HG03469 (cell line): ENCODE results near the gene BOD1L1.

Experiments used
- ATAC-seq: cut with Tn5 transposase; IDR thresholded peaks from one replicate; pipeline ENCODE4 v1.9.1; 2021; ENCODE audit warnings: mild to moderate bottlenecking, moderate library complexity, moderate number of reproducible peaks; ENCODE audit not compliant: unreplicated experiment

Gene BOD1L1

DNA sequence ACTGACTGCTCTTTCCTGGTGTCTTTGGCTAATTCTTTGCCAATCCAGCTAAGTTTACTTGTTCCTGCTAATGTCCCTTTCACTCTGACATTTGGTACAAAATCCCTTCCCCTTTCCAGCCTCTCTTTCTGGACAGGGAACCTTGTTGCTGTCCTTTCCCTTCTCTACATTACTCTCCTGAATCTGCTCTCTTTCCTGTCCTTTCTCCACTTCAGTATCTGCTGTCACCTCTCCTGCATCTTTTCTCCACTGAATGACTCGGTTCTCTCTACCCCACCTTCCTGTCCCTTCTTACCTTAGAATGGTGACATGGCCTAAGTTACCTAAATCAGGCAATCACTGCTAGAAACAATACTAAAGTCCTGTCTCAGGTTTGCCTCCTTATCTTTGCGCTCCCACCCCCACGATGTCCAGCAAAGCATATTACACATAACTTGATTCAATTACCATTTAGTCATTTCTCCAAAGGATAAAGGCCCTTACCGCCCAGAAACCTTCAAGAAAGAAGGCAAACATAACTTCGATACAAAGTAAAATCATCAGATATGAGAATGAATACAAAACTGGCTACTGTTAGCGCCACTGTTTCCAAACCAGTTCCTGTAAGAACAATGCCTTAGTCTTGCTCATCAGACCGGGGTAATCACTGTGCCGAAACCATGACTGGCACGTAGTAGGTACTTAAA is 890 bp downstream of the BOD1L1 start:
- ATAC-seq, result no peak

DNA sequence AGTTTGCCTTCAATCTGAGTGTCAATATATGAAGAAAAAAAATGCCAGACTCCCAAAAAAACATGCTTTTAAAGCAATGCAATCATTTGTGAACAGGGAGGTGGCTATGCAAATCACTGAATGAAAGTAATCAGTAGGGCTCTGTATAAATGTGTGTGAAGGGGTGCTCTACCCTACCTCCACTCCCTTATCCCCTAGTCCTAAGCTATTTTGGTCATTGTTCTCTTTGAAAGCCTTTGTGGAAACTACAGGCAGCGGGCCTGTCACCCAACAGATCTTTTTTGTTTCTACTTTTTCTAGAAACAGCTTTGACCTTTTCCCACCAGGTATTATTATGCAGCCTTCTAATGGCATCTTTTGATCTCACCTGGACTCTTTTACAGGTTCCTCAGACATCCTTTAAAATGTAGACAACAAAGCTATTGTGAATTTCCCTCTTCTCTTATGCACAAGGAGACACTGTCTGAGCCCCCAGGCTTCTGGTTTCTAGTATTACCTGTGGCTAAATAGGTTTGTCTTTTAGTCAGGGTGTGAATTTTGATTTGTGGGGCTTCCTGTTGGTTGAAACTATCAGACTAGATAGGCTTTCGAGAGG is 9.2 kb downstream of the BOD1L1 start:
- ATAC-seq, result no peak

DNA sequence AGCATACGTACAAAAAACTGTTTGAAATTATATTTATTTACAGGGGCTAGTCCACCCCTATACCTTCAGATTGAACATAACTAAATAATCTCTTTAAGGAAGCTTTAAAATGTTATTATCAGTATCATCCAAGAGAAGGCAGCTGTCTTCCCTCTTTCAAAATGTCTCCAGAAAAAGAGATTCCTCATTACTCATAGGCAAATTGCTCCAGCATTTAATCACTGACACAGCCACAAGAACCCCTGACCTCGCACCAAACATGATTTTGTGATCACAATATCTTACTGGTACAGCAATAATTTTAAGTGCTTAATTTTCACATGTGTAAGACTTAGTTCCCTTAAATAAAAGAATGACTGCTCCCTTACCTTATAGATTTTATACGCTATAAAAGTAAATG is 9.7 kb downstream of the BOD1L1 start:
- no peak for ATAC-seq

DNA sequence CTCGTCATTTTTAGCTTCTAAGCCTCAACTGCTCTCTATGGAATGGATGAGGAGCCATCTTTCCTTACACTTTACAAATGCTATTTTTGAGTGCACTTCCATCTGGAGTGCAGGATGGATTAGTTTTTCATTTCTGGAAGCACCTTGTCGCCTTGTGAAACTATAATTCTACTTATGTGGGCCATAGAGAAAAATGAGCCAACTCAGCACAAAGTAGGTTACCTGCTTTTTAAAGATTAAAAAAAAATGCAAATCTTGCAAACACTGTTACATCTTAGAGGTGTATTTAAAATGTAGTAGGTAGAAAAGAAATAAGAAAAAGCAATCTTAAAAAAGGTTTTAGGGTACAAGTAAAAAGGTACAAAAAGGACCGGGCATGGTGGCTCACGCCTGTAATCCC is 10.9 kb downstream of the BOD1L1 start:
- ATAC-seq, result no peak

DNA sequence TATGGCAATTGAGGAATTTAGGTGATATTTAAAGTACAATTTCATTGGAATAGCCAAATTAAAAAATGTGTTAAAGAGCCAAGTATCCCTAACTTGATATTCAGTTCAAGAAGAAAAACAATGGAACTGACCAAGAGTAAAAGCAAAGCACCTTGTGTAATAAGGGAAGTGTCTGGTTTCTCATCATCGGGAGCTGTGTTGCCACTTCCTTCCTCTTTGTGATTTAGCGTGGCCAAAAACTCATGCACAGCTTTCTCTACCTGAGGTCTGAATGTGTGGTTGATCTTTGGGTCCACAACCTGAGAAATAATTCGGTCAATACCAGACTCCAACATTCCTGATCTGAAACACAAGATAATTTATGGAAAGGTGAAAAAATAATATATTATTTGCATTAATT is 12.4 kb downstream of the BOD1L1 start:
- ATAC-seq, result peak; percentile 48

DNA sequence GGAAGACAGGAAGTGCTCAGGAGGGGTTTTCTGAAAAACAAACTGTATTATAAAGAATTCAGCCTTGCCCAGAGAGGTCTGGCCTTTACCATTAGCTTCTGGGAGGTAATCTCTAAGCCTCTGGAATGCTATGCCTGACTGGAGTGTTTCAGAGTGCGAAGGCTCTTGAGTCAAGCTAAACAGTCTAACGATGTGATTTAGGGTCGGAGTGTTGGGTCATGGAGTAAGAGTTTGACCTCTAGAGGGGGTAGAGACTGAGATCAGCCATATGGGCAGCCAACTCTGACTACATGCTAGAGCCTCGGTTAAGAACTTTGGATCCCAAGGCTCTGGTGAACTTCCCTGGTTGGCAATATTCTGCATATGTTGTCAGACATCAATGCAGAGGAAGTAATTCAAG is 15.0 kb downstream of the BOD1L1 start:
- no peak for ATAC-seq

DNA sequence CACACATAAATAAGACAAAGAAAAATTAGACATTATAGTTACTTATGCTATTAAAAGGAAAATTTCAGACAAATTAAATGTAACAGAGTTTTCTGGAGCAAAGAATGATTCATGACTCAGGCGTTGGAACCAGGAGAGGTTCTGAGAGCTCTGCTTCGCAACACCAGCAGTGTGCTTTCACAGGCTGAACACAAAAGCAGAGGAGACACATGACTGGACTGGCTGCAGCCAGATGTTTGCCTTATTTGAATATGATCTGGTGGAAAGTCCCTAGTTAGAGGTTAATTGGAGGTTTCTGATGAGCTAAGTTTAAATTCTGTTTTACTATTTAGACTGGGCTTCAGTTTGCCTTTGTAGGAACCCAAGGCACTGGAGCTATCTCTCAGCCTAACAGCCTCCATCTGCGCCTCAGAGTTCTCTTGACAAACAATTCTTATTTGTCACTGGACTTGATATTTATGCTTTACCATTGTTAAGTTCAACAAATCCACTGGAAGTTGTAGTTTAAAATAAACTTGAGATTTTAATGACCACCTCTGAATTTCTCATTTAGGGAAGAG is 16.2 kb downstream of the BOD1L1 start:
- peak; percentile 90 for ATAC-seq

DNA sequence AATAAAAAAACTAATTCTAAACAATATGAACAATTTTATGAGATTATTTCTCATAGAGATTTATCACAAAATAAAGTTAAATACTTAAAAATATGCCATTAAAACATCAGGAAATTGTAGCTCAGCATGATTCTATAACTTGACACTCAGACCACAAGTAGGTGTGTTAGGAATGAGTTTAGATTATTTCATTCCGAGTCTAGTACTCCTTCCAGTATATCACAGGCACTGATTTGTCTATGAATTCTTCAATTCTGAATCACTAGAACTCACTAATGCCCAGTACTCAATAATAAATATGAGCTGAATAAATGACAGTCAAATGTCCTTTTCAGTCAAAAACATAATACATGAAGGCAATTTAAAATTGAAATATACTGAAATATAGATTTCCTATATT is 22.2 kb downstream of the BOD1L1 start:
- no peak for ATAC-seq

DNA sequence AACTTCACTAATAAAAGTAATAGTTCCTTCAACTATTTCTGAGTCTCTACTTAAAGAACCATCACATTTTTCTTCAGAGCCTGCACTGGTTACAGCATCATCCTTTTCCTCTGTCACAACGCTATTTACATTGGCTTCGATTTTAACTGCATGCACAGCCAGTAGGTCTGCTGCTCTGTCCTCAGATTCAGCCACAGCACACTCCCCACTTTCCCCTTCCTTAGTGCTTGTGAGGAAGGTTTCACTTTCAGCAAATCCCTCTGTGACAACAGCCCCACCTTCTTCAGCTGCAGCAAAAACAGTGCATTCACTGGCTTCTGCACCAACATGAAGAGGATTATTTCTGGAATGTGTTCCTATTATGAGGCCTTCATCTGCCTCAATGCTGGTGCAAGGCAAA is 25.7 kb downstream of the BOD1L1 start:
- no peak for ATAC-seq

DNA sequence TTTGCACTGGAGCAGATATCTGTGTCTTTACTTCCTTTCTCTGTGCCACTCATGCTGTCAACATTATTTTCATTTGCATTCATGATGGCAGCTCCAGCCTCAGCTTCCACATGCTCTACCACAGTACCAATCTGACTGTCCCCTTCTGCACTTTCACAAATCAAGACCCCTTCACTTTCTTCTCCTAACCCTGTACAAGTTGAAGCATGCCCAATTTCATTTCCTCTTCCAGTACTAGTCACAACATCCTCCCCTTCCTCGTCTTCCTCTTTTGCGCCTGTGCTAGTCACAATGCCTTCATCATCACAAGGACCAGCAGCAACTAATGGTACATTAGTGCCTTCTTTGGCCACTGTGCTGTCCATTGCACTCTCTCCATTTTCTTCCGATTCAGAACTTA is 26.5 kb downstream of the BOD1L1 start:
- ATAC-seq, result peak; percentile 53

DNA sequence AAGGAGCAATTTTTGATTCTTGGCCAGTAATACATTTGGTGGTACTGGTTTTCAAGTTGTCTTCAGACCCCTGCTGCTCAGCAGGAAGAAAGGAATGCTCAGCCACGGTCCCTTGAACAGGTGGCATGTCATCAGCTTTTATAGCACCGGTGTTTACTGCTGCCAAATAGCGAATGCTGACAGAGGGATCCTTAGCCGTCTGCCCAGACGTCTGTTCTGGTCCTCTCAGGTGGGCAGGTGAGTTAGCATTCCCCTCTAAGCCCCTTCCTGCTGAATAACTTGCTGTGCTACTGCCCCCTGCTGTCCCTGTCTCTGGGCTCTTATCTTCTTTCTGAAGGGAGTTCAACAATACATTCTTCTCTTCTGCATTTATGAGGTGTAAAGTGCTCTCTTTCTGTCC is 28.4 kb downstream of the BOD1L1 start:
- no peak for ATAC-seq

DNA sequence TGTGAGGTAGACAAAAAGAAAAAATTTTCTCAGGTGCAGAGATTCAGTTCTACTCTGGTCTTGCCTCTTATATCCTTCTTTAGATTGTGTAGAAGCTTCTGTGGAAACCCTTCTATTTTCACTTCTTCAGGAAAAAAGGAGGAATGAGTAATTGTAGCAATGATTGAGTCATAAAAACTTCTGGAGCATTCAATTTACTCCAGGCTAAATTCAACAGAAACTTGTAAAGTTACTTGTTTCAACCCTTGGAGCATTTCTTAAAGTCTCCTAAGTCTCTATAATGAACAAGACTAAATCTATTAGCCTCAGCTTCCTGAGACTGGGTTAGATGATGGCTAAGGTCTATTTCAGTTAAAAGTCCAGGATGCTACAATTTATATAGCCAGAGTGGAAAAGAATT is 29.9 kb downstream of the BOD1L1 start:
- ATAC-seq, result no peak

DNA sequence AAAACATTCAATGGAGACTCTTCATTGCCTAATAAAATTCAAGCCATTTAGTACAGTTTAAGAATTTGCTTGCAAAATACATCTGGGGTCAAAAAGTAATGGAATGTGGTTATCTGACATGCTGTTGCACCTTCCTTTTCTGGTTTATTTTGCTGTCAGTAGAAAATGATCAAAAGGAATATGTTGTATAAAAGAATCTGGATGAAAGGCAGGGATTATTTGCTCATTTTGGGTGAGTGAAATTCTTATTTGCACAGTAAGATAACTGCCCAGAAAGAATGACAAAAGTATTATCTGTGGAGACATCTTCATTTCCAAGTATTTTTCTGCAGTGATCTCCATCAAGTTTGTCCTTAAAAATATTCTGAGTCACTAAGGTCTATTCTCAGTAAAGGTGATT is 30.4 kb downstream of the BOD1L1 start:
- no peak for ATAC-seq

DNA sequence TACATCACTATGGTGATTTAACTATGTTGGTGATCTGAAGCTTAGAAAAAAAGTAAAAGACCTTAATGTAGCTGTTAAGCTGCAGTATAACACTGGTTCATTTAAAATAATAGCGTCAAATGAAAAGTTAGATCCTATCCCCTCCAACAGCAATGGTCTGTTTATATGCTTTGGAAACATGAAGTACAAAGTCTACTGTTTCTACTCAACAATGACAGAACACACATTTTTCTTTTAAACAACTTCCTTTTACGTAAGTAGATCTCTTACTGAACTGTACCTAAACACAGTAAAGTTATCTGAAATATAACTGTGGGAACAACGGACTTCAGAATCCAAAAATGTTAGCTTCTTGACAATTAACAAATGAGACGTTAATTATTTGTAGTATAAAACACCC is 35.3 kb downstream of the BOD1L1 start:
- ATAC-seq, result no peak

DNA sequence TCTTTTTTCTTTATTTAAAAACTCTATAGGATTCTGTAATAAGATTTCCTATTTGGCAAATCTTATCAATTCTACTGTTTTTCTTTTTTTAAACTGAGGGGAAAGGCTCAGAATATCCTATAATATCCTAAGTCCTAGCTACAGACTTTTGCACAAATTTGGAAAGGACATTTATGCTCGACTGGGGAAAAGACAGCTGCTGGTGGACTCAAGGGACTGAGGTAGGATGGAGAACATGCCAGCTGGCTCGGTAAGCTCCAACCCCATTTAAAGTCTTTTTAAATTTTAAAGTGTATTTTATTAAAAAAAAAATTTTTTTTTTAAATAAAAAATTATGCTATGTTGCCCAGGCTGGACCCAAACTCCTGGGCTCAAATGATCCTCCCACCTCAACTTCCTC is 36.8 kb downstream of the BOD1L1 start:
- no peak for ATAC-seq

DNA sequence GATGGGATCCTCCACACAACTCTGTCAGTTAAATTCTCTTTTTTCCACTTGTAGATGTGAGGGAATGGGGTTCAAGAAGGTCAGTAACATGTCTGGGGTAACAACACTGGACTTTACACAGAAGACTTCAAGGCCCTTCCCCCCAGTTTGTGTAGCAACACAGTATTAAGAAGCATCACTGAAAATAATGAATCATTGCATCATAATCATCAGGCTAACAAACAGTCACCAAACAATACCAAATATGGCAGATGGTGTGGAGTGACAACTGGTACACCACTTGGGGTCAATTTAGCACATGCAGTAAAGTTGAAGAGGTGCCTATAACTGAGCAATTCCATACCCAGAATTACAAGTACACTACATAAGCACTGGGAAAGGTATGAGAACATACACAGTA is 38.6 kb downstream of the BOD1L1 start:
- no peak for ATAC-seq

DNA sequence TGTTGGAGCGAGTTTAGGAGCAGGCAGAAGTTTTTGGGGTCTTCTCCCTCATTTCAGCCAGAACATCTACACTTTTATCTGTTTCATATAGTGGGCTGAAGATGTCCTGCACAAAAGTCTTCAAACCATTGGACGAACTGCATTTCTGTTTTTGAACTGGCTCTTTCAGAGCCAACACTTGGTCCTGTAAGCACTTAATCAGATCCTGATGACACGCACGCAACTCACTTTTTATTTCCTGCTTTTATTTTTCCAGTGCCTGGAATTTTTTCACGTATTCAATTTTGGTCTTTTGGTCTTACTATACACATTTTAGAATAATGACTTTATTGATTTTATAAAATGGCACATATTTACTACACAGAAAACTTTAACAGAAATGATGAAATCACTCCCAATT is 43.0 kb downstream of the BOD1L1 start:
- no peak for ATAC-seq

DNA sequence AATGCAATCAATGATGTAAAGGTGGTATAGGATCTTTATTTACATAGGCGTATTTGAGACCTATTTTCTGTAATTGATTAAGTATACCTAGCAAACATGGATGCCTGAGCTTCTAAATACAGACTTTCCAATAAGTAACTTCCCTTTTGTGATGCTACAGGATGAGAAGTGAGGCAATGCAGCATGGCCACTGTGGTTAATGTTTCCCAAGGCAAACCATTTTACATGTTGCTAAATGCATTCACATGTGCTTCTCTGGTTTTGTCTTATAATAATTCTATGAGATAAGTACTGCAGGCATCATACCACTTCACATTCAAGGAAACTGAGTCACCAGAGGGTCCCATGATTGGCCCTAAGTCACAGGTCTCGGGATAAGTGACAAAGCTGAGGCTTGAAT is 47.5 kb downstream of the BOD1L1 start:
- no peak for ATAC-seq

DNA sequence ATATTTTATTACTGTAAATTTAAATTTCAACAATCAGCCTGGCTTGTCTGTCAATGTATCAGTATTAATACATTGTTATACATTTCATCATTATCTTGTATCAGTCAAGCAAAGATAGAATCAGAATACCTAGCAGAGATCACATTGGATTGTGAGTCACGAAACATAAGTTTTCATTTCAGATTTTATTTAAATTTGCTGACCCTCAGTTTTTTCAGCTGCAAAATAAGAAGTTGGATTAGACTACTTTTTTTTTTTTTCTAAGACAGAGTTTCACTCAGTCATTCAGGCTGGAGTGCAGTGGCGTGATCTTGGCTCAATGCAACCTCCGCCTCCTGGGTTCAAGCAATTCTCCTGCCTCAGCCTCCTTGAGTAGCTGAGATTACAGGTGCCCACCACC is 49.9 kb downstream of the BOD1L1 start:
- no peak for ATAC-seq

DNA sequence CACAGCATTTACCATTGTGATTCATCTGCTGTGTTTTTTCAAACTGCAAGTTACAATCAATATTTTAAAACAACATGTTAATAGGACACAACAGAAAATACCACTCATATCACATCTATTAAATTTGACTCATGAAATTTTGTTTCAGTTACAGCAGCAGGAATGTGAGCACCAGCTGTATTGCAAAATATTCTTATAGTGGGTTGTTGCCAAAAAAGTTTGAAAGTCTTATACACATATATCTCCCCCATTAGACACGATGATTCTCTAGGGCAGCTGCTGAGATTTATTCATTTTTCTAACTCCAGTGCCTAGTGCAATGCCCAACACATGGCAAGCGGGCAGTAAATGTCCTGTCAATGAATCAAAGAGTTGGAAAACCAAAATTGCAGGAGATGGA is 56.6 kb downstream of the BOD1L1 start:
- no peak for ATAC-seq

DNA sequence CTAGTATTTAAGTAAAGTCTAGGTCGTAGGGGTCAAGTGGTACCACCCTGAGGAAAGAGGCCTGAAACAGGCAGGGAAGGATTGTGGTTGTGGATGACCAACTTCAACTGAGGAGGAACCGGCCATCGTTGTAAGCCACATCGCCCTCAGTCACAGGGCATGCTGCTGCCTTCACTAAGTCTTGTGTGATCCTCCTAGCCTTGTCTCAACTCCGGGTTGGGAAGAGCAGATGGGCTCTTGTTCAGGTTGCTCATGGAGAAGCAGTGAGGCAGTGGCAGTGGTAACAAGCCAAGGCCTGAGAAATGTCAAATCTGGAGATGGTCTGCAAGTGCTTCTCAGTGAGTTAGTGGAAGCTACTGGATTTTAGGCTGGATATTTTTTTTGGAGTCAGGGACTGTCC is 60.4 kb downstream of the BOD1L1 start:
- ATAC-seq, result no peak

DNA sequence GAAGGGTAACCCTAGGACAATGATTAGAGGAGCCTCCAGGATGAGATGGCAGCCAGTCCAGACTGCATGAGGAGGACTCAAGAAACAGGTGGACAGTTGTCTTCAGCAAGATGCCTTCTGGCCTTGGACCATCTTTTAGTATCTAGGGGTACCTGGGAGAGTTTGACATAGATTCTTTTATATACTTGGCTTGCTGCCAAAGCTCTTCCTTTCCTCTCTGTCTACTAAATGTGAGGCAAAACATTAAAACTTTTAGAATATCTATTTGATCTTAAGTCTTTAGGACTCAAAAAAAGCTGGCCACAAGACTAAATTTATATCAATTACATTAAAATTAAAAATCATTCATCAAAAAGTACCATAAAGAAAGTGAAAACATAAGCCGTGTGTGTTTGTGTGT is 64.6 kb downstream of the BOD1L1 start:
- ATAC-seq, result no peak

DNA sequence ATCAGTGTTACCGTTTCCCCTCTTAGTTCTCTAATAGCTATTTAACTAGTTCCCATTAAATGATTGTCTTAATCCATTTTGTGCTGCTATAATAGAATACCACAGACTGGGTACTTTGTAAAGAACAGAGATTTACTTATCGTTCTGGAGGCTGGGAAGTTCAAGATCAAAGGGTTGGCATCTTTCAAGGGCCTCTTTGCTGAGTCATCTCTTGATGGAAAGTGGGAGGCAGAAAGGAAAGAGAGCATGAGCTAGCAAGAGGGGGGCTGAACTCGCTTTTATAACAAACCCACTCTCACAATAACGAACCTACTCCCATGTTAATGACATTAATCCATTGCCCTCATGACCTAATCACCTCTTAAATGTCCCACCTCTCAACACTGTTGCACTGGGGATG is 65.9 kb downstream of the BOD1L1 start:
- no peak for ATAC-seq
